NCI-H146 treated with DMSO at 0.1 percent for 48 hours (cell line): Measurements from ENCODE around the gene TNFRSF8.
"Not testable (repeated sequence)": the region's sequence is repeated elsewhere in the genome, so short reads cannot be mapped to it uniquely, and the experiment has no call there.

ENCODE experiments used
- DNase-seq: peaks from one replicate; lab custom pipeline; 2025; ENCODE audit not compliant: unreplicated experiment; lab: John Stamatoyannopoulos, UW

TNFRSF8 gene

DNA sequence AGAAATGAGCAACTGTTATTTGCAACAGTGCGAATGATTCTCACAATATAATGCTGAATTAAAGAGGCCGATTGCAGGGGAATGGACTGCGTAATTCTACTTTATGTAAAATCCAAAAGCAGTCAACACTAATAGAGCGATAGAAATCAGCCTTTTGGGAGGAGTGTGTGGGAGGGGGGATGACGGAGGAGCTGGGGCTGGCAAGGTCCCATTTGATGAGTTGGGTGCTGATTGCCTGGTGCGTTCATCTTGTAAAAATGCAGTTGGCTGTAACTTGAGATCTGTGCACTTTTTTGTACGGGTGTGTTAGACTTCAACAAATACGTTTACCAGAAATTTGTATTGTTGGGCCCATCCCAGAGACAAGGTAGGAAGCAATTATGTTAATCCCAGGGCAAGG is 20.7 kb downstream of the TNFRSF8 start:
- DNase-seq = no peak

GRCh38 chr1:12085643-12086260 is 22.6 kb downstream of the TNFRSF8 start:
- no peak for DNase-seq

DNA sequence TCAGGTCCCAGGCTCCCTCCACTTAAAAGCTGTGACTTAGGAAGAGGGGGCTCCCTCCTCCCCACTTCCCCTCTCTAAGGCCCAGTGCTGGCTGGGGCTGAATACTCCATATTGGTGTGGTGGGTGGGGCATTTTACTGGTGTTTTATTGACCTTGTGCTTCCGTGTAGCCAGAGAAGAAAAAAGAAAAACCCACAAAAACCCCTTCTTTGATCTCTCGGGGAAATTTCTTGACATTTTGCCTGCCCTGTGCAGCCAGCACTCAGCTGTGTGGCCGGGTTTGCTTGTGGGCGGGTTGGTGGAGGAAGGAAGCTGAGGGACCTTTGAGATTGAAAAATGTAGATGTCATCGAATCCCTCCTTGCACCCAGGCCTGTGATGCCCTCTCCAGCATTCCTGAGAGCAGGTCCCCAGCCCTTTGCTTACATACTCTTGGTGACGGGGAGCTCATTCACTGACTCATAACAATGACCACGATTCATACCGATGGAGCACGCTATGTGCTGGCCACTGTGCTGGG is 24.8 kb downstream of the TNFRSF8 start:
- DNase-seq = no peak

- DNase-seq = no peak
Measured at GRCh38 chr1:12088607-12089006, 25.5 kb downstream of the TNFRSF8 start.

GRCh38 chr1:12090326-12090725 is 27.2 kb downstream of the TNFRSF8 start:
- DNase-seq = no peak

DNA sequence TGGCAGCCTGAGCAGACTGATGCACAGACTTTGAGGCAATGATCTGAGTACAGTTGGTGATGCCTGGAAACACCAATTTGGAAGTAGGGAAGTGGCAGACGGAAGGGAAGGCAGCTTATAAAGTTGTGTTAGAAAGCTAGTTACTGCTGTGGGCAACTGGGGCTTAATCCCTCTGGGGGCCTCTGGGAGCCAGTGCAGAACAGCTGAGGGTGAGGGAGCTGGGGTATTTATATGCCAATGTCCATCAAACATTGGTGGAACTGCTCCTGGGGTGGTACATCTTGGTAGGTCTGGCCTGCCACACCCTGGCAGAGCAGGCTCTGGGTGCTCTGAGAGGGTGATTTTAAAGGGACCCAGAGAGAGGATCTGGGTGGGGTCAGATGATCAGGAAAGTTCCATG is 28.1 kb downstream of the TNFRSF8 start:
- no peak for DNase-seq

DNA sequence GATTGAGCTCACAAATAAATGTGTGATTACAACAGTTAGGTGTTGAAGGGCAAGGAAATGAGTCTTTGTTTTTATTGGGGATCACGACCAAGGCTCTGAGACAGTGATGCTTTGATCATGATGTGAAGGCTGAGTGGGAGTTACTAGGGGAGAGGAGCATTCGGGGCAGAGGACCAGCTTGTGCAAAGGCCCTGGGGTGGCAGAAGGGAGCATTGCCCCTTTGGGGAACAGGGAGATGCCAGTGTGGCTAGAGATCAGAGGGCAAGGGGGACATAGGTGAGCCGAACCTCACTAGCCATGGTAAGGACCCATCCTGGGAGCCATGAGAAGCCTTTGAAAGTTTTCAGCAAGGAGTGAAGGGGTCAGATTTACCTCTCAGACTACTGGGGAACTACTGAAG is 31.1 kb downstream of the TNFRSF8 start:
- DNase-seq = no peak

DNA sequence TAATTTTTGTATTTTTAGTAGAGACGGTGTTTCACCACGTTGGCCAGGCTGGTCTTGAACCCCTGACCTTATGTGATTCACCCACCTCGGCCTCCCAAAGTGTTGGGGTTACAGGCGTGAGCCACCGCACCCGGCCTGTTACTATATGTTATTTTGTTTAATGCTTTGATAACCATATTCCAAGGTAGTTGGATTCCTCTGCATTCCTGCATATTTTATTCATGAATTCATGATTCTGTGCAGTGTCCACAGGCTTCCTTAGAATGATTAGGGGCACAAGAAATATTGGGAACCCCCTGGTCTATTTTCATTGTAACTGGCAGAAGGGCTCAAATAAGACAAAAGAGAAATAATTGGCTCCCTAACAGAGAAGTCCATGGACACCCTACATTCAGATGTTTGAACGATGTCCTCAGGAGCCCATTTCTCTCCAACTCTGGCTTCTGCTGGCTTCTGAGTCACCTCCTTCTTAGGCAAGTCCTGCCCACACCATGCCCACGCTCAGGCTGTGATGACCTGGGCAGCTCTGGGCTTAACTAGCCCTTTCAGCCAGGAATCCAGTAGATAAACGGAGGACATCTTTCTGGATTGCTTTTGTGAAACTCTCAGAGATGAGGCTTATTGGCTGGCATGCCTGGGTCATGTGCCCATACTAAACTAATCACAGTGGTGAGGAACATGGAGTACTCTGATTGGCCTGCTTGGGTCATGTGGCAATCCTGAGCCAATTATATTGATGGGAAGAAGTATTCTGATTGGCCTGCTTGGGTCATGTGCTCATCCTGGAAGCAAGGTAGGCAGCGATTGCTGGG is 32.6 kb downstream of the TNFRSF8 start:
- DNase-seq = no peak

DNA sequence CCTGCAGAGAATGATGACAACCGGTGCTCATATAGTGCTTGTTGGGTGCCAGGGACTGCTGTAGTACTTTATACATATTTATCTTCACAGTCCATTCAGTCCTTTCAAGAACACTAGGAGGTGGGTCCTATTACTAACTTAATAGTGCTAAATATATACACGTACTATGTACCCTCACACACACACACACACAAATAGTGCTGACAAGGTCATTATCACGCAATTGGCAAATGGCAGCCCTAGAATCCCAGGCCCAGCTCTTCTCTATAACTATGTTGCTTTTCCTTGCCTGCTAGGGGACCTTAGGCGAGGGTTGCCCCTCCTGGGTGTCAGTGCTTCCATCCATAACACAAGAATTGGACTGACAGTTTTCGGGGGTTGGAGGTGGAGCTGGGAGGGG is 33.5 kb downstream of the TNFRSF8 start:
- no peak for DNase-seq

DNA sequence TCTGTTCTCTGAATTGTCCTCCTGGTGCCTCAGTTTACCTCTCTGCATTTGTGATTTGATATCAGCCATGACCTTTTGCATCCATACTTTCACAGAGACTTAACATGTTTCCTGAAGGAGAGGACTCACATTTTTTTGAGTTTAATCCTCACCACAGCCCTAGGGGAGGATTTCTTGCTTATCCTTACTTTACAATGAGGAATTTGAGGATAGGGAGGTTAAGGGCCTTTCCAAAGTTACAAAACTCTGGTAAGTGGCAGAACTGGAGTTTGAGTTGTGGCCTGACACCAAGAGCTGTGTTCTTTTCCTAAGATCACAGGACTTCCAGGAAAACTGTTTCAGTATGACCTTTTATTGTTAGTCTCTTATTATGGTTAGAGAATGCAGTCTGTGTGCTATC is 34.2 kb downstream of the TNFRSF8 start:
- no peak for DNase-seq

DNA sequence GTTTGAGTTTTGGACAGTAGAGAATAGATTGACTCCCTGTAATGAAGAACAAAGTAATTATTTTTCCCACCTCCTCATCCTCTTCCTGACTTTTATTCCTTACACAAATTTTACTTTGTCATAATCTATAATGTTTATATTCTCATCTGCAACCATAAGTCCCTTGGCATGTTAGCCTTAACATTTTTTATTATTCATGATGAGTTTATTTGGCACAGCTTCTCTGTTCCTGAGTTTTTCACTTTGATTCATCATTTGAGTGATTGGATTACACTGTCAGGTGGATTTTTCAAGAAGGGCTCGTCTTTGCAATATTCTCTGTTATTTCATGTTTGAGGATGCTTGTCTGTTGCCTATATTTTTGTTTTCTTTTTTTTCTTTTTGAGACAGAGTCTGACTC is 35.7 kb downstream of the TNFRSF8 start:
- no peak for DNase-seq

- no peak for DNase-seq
Measured at GRCh38 chr1:12099610-12100009, 36.5 kb downstream of the TNFRSF8 start.

DNA sequence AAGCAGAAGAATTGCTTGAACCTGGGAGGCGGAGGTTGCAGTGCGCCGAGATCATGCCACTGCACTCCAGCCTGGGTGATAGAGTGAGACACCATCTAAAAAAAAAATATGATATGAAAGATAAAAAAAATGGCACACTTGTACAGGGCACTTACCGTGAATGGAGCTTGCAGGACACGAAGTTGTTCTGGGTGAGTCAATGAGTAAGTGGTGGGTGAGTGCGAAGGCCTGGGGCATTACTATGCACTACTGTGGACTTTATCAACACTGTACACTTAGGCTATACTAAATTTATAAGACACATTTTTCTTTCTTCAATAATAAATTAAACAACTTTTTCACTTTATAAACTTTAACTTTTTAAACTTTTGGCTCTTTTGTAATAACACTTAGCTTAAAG is 37.0 kb downstream of the TNFRSF8 start:
- no peak for DNase-seq

GRCh38 chr1:12101120-12101519 is 38.0 kb downstream of the TNFRSF8 start:
- DNase-seq = not testable (repeated sequence)

- no peak for DNase-seq
Measured at GRCh38 chr1:12102066-12102465, 39.0 kb downstream of the TNFRSF8 start.

- DNase-seq = no peak
Measured at GRCh38 chr1:12104417-12104816, 41.3 kb downstream of the TNFRSF8 start.

DNA sequence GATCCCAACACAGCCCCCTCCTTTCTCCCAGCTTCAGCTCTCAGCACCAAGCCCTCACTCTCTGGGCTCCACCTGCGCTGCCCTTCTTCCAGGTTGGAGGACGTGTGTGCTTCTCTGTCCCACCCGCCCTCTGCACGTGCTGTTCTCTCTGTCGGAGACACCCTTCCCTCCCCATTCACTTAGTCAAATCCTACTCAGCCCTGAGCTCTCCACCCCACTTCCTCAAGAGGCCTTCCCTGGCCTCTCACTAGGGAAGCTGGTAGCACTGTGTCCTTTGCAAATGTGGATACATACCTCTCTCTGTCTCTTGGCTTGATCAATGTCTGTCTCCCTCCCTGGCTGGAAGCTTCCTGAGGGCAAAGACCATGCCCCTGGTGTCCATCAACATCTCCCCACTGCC is 43.0 kb downstream of the TNFRSF8 start:
- no peak for DNase-seq

GRCh38 chr1:12106861-12107260 is 43.8 kb downstream of the TNFRSF8 start:
- not testable (repeated sequence) for DNase-seq

DNA sequence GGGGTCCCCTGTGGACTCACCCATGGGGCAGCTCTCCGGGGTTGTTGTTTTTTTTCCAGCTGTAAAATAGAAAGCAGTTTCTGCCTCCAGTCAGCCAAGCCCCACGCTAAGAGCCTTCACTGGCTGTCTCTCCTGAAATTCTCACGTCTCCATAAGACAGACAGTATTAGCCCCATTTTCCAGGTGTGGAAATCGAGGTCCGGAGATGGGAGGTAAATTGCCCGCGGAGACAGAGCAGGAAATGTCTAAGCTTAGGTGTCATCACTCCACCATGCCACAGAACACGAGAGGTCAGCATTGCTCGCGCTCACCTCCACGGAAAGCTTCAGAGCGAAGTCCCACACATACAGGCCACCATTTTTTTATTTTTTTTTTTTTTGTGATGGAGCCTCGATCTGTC is 44.6 kb downstream of the TNFRSF8 start:
- DNase-seq = no peak

DNA sequence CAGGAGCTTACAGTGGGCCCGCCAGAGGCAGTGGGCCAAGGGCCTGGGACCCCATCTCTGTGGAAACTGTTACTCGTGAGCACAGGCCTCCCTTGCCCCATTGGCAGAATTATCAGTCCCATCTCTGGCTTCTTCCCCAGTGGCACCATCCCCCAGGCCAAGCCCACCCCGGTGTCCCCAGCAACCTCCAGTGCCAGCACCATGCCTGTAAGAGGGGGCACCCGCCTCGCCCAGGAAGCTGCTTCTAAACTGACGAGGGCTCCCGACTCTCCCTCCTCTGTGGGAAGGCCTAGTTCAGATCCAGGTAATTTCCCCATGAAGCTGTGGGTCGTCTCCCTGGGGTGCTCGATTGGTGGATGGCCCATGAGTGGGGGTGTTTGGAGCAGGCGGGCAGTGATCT is 46.8 kb downstream of the TNFRSF8 start:
- DNase-seq = no peak

DNA sequence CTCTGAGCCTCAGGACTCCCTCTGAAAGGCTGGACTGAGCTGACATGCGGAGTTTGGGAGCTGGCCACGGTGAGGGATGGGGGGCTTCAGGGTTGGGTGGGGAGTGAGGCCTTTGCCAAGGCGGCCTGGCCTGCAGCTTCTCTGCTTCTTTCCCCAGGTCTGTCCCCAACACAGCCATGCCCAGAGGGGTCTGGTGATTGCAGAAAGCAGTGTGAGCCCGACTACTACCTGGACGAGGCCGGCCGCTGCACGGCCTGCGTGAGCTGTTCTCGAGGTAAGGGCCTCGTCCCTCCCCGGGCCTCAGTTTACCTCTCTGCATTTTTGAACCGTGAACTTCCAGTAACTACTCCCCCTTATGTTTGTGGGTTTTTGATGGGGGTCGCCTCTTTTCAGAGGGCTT is 48.6 kb downstream of the TNFRSF8 start:
- DNase-seq = no peak

GRCh38 chr1:12112711-12113161 is 49.6 kb downstream of the TNFRSF8 start:
- no peak for DNase-seq
